GM13976 (cell line): ENCODE results near the gene WBP1L.

Experiments
- DNase-seq: peaks from one replicate; pipeline ENCODE4 v3.0.0; 2012; ENCODE audit warnings: low spot score
- CTCF ChIP-seq: IDR thresholded peaks from 2 replicates; pipeline ENCODE4 v1.5.1; 2012; ENCODE audit warnings: borderline replicate concordance, mild to moderate bottlenecking; ENCODE audit not compliant: insufficient read depth; ENCODE audit errors: extremely low read depth, missing control alignments, control extremely low read depth
- in situ Hi-C: fragments of 300-500 bp; cut with MboI; formaldehyde crosslinking; loops from one replicate; pipeline ENCODE4 v1.12.0; 2022; ENCODE audit warnings: low sequenced_read_pairs, mixed read lengths, inconsistent platforms; ENCODE audit not compliant: unreplicated experiment

The WBP1L gene

GRCh38 chr10:102704915-102705314 is 38.8 kb upstream of the WBP1L start:
- no peak for TF ChIP-seq CTCF
- DNase-seq, result no peak
- in situ Hi-C loops, result no loop called here

DNA sequence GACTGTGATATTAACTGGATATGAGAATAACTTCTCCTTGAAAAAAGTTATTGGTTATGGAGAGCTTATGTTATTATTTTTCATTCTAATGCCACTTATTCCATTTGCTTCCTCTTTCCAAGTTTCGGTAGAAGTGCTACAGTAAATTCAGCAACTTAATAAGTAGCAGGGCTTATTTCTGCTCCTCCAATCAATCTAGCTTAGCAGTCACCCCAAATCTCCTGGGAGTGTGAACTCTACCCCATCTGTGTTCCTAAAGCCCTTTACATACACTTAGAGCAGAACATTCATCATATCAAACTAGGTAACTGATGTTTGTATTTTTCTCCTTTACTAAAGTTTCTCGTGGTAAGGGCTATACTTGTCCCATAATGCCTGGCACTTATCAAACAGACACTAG is 38.2 kb upstream of the WBP1L start:
- in situ Hi-C loops, result no loop called here
- no peak for DNase-seq
- TF ChIP-seq CTCF, result no peak

GRCh38 chr10:102710609-102711008 is 33.1 kb upstream of the WBP1L start:
- DNase-seq, result no peak
- no peak for TF ChIP-seq CTCF
- in situ Hi-C loops, result no loop called here

GRCh38 chr10:102712089-102712488 is 31.7 kb upstream of the WBP1L start:
- no peak for TF ChIP-seq CTCF
- in situ Hi-C loops, result no loop called here
- peak; percentile 57 for DNase-seq

DNA sequence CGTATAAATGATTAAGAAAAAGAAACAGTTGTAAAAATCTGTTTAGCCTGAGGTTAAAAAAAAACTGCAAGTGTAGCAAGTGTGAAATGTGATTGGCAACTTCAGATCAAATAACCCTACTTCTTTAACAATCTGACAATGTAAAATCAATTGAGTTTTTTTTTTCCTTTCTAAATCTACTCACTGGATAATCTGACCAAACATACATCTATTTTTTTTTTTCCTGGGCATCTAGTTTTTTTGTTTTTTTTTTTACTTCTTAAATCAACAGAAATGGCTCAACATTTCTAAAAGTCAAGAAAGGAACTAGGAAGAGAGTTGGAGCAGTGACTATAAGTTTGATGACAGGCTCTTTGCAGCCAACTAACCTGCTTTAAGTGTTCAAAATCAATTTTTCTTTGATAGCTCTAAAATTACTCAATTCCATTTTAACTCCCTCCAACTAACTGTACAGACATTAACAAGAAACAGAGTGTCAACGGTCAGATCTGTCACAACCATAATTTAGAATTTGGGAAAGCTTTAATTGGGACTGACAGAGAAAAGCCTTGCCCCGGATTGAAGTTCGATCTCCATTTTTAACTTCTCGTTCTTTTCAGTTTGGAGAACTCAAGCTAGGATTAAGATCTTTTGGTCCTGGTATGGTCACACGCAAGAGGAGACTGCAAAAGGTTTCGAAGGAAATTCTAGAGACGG is 30.8 kb upstream of the WBP1L start:
- in situ Hi-C loops, result no loop called here
- DNase-seq, result peak; percentile 6
- no peak for TF ChIP-seq CTCF

DNA sequence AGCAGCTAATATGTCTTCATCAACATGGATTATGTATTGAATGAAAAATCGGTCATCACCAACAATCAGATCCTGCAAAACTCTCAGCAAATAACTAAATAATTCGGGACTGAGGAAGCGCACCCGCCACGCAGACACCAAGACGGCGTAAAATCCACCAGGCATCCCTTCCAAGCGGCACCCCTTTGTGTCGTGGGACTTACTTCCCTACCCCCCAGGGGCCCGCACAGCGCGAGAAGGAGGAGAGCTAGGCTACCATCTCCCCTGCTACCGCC is 30.3 kb upstream of the WBP1L start:
- no peak for TF ChIP-seq CTCF
- DNase-seq, result no peak
- in situ Hi-C loops, result no loop called here
